Mesodermal cell (in vitro differentiated cells): Measurements from ENCODE around the gene PTPRK.

Experiments
- H3K27ac ChIP-seq: 2 replicates; pipeline ENCODE4 v1.7.0; 2013; ENCODE audit warnings: mild to moderate bottlenecking, low read depth, low read length, moderate library complexity; ENCODE audit not compliant: severe bottlenecking
- H3K36me3 ChIP-seq: 2 replicates; pipeline ENCODE4 v1.7.1; 2013; ENCODE audit warnings: mild to moderate bottlenecking, low read length, moderate library complexity; ENCODE audit not compliant: control insufficient read depth, insufficient read depth
- H3K4me1 ChIP-seq: one replicate; pipeline ENCODE4 v1.7.1; 2013; ENCODE audit warnings: mild to moderate bottlenecking, low read length; ENCODE audit not compliant: insufficient read depth, control insufficient read depth, poor library complexity, severe bottlenecking
- H3K4me3 ChIP-seq: 2 replicates; pipeline ENCODE4 v1.7.0; 2013; ENCODE audit warnings: low read length, control low read depth, mild to moderate bottlenecking; ENCODE audit not compliant: insufficient read depth, poor library complexity, severe bottlenecking; ENCODE audit errors: extremely low read depth
- H3K9me3 ChIP-seq: 2 replicates; pipeline ENCODE4 v1.7.1; 2013; ENCODE audit warnings: mild to moderate bottlenecking, low read length, moderate library complexity; ENCODE audit not compliant: control insufficient read depth
- WGBS, 2 experiments: methylation state at CpG; one replicate each; pipeline ENCODE4 v1.1.5; 2013; ENCODE audit warnings: missing lambda C conversion rate in 2 of 2; ENCODE audit not compliant: insufficient coverage in 2 of 2; 5-methylcytosine and 5-hydroxymethylcytosine counted together

PTPRK gene

DNA sequence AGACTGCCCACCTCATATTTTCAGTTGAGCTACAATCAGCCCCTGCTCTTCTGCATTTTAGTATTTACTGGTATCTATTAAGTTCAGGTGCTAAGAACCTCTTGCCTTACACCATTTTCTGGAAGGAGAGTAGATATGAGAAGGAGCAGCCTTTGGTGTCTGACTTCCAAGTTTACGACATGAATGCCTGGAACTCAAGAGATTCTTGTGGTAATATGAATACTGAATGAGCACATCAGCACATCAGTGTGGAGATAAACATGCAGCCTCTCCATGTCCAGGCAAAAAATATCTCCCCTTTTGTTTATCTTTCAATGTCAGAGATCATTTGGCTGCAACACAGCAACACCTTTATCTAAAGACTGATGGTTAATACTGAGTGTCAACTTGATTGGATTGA is 553.8 kb downstream of the PTPRK start:
- Histone ChIP-seq H3K36me3 (peaks cover 11% of the 10 kb centered on the region), H3K27ac (no peak overlapping the region)
- WGBS, 2 experiments = 100% methylated on average over 1 of the region's 1 CpG; no CpG with 5 or more reads in 1 of the 2 experiments

GRCh38 chr6:127963495-127963894 is 556.9 kb downstream of the PTPRK start:
- Histone ChIP-seq H3K27ac (no peak overlapping the region), H3K36me3 (peaks cover 6% of the 10 kb centered on the region), H3K4me3 (no peak overlapping the region), H3K9me3 (peaks cover 4% of the 10 kb centered on the region), H3K4me1 (peaks cover 5% of the 10 kb centered on the region)
- WGBS, 2 experiments = 100% methylated on average over 1 of the region's 4 CpGs

More for the DNA sequence above, 553.8 kb downstream of the PTPRK start:
- H3K9me3 ChIP-seq = no peaks in the 10 kb centered on the region
- H3K4me3 ChIP-seq = no peak overlapping the region
- no peaks in the 10 kb centered on the region for H3K4me1 ChIP-seq

- H3K27ac ChIP-seq = no peak overlapping the region
- no peak overlapping the region for H3K4me3 ChIP-seq
- WGBS, 2 experiments = 90 to 96% methylated on average over 3 of the region's 3 CpGs
- H3K4me1 ChIP-seq = peaks cover 5% of the 10 kb centered on the region
- no peaks in the 10 kb centered on the region for H3K36me3 ChIP-seq
- H3K9me3 ChIP-seq = peaks cover 4% of the 10 kb centered on the region
These were observed 560.5 kb downstream of the PTPRK start for GRCh38 chr6:127959869-127960268.

GRCh38 chr6:127956956-127957355 is 563.4 kb downstream of the PTPRK start:
- Histone ChIP-seq H3K4me1 (peaks cover 5% of the 10 kb centered on the region), H3K4me3 (no peak overlapping the region), H3K27ac (no peak overlapping the region), H3K9me3 (peaks cover 4% of the 10 kb centered on the region), H3K36me3 (no peaks in the 10 kb centered on the region)
- WGBS, 2 experiments = 100% methylated on average over 1 to 2 of the region's 2 CpGs

- H3K36me3 ChIP-seq = no peaks in the 10 kb centered on the region
- H3K9me3 ChIP-seq = peaks cover 4% of the 10 kb centered on the region
- peaks cover 5% of the 10 kb centered on the region for H3K4me1 ChIP-seq
- H3K4me3 ChIP-seq = no peak overlapping the region
- H3K27ac ChIP-seq = no peak overlapping the region
- WGBS, 2 experiments = 88 to 91% methylated on average over 4 of the region's 6 CpGs
These were observed 564.0 kb downstream of the PTPRK start for GRCh38 chr6:127956260-127956888.

GRCh38 chr6:127954082-127954481 is 566.3 kb downstream of the PTPRK start:
- H3K4me3 ChIP-seq = no peak overlapping the region
- H3K4me1 ChIP-seq = no peaks in the 10 kb centered on the region
- no peak overlapping the region for H3K27ac ChIP-seq
- no CpG with 5 or more reads among the region's 4 CpGs for WGBS, 2 experiments
- H3K9me3 ChIP-seq = no peaks in the 10 kb centered on the region
- H3K36me3 ChIP-seq = no peaks in the 10 kb centered on the region

DNA sequence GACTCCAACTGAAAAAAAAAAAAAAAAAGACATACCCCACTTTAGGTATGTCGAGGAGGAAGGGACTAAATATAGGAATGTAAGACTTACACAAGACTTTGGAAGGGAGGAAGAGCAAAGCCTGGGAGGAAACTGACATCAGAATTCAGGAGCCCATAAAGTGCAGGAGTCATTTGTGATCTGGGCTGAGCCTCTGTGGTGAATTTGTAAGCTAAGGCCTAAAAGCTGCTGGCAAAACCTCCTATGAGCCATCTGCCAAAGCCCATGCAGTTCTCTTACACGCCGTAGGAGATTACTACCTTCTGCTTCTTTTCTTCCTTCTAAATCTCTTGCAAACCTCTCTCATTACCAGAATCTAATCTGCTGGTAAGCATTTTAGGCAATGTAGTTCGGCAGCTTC is 567.6 kb downstream of the PTPRK start:
- WGBS, 2 experiments = 92 to 100% methylated on average over 2 to 3 of the region's 4 CpGs
- Histone ChIP-seq H3K27ac (no peak overlapping the region), H3K4me1 (no peaks in the 10 kb centered on the region), H3K9me3 (no peaks in the 10 kb centered on the region), H3K4me3 (no peak overlapping the region), H3K36me3 (no peaks in the 10 kb centered on the region)

DNA sequence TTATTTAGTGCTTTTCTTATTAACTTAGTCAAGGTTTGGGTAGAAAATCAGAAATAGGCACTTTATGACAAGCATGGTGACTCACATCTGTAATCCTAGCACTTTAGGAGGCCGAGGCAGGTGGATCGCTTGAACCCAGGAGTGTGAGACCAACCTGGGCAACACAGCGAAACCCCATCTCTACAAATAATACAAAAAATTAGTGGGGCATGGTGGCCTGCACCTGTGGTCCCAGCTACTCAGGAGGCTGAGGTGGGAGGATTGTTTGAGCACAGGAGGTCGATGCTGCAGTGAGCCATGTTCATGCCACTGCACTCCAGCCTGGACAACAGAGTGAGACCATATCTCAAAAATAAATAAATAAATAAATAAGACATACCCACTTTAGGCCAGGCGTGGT is 568.2 kb downstream of the PTPRK start:
- H3K27ac ChIP-seq = no peak overlapping the region
- H3K4me1 ChIP-seq = no peaks in the 10 kb centered on the region
- WGBS, 2 experiments = 80 to 100% methylated on average over 1 to 2 of the region's 5 CpGs
- no peak overlapping the region for H3K4me3 ChIP-seq
- H3K9me3 ChIP-seq = no peaks in the 10 kb centered on the region
- H3K36me3 ChIP-seq = no peaks in the 10 kb centered on the region

DNA sequence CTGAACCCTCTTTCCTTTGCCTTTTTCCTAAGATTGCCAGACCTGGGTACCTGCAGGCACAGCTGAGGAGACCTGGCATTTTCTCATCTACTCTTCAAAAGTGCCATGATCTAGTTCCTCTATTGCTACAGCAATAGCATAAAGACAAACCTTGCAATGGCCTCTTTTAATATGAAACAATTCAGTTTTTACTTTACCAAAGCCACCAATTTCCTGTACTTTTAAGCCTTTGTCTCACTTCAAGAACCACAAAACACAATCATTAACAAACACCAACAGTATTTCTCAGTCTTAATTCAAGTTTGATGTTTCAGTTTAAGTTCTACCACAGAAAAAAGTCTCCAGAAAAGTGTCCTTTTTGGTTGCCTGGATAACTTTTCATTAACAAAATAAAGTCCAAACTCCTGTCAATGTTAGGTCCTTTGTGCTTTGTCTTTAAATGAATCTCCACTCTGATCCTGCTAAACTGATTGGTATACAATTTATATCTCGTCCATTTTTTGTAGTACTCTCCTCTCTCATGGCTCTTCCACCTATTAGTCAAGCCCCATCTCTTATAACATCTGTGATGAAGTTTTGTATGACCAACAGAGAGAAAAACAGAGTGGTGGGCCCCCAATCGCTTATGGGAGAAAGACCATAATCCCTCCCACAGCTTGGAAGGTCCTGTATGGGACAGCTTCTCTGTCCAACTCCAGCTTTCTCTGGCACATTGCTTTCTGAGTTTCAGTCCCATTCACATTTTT is 569.1 kb downstream of the PTPRK start:
- Histone ChIP-seq H3K36me3 (no peaks in the 10 kb centered on the region), H3K4me3 (no peak overlapping the region), H3K4me1 (no peaks in the 10 kb centered on the region), H3K27ac (no peak overlapping the region), H3K9me3 (no peaks in the 10 kb centered on the region)
- WGBS, 2 experiments = 100% methylated on average over 1 of the region's 2 CpGs; no CpG with 5 or more reads in 1 of the 2 experiments

DNA sequence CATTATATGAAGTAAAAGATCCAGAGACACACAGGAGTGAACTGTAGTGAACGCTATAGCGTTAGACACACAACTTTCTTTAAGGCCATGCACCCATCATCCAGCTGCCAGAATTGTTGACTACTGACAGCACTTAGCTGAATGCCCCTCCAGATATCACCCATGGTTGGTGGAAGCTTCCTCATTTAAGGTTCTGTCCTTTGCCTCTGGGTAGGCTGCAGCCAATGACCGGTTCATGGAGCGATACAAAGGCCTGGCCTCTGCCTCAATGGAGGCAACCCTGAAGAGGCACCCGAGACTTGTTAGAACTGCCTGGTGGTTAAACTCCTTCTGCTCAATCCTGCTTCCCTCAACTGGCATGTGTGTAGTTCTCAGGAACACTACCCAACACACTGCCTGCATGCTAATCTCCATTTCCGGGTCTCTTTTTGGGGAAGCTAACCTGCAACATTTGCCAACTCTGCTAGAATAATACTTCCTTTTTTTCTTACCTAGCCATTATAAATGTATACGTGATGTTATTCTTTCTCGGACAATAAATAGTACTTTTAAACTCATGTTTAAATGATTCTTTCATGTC is 569.7 kb downstream of the PTPRK start:
- H3K4me1 ChIP-seq = no peaks in the 10 kb centered on the region
- H3K9me3 ChIP-seq = no peaks in the 10 kb centered on the region
- H3K36me3 ChIP-seq = no peaks in the 10 kb centered on the region
- H3K27ac ChIP-seq = no peak overlapping the region
- 91 to 92% methylated on average over 4 to 8 of the region's 8 CpGs for WGBS, 2 experiments
- no peak overlapping the region for H3K4me3 ChIP-seq

- WGBS, 2 experiments = 80 to 83% methylated on average over 1 of the region's 3 CpGs
- Histone ChIP-seq H3K4me1 (no peaks in the 10 kb centered on the region), H3K27ac (no peak overlapping the region), H3K9me3 (no peaks in the 10 kb centered on the region), H3K36me3 (no peaks in the 10 kb centered on the region), H3K4me3 (no peak overlapping the region)
These were observed 571.1 kb downstream of the PTPRK start for GRCh38 chr6:127949251-127949650.
